ENCODE results near the gene C17orf75.

The C17orf75 gene

DNA sequence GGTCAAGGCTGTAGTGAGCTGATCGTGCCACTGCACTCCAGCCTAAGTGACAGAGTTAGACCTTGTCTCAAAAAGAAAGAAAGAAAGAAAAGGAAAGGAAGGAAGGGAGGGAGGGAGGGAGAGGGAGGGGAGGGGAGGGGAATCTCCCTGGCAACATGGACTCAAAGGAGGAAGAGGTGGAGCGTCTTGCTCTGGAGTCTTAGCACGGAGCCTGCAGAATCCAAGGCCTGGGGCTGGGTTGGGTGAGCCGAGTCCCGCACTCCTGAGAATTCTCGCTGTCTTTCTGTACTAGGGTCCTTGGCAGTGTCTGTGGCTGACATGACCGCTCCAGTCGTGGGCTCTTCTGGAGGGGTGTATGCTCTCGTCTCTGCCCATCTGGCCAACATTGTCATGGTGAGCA lies 36.9 kb downstream of the C17orf75 start:
- no peak overlapping the region for H3K4me3 ChIP-seq (ENCODE audit: low read depth, low read length)

GRCh38 chr17:32303781-32304288 lies 38.1 kb downstream of the C17orf75 start:
- H3K4me3 ChIP-seq (ENCODE audit: low read depth, low read length), result no peak overlapping the region

GRCh38 chr17:32302860-32303649 lies 38.9 kb downstream of the C17orf75 start:
- no peak overlapping the region for H3K4me3 ChIP-seq (ENCODE audit: low read depth, low read length)

DNA sequence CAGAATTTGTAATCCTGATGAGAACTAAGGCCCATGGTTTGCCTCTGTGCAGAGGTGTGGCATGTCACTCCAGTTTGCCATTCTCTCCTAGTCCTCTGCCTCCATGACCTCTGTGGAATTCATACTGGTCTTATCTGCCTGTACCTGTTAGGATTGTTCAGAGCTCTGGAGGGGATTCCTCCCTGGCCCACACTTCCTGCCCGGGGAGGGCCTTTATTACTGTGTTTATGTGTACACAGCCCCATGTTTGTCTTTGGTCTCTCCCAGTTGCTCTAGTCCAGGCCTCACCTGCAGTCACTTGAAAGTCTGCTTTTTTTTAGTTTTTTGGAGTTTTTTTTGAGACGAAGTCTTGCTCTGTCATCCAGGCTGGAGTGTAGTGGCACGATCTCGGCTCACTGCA lies 39.9 kb downstream of the C17orf75 start:
- no peak overlapping the region for H3K4me3 ChIP-seq (ENCODE audit: low read depth, low read length)

GRCh38 chr17:32299580-32300164 lies 42.3 kb downstream of the C17orf75 start:
- H3K4me3 ChIP-seq (ENCODE audit: low read depth, low read length), result no peak overlapping the region

- no peak overlapping the region for H3K4me3 ChIP-seq (ENCODE audit: low read depth, low read length)
These were observed 43.0 kb downstream of the C17orf75 start for GRCh38 chr17:32298721-32299579.

GRCh38 chr17:32298298-32298697 lies 43.7 kb downstream of the C17orf75 start:
- no peak overlapping the region for H3K4me3 ChIP-seq (ENCODE audit: low read depth, low read length)

- no peak overlapping the region for H3K4me3 ChIP-seq (ENCODE audit: low read depth, low read length)
These were observed 44.1 kb downstream of the C17orf75 start for GRCh38 chr17:32297860-32298259.

DNA sequence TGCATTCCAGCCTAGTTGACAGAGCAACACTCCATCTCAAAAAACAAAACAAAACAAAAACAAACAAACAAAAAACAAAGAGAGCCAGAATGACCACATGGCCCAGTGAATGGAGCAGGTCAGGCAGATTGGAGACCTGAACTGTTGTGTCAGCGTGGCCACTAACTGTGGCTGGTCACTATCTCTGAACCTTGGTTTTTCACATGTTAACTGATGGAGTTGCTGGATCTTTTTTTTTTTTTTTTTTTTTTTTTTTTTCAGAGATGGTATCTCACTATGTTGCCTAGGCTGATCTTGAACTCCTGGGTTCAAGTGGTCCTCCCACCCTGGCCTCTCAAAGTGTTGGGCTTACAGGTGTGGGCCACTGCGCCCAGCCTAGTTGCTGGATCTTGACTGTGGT lies 44.5 kb downstream of the C17orf75 start:
- H3K4me3 ChIP-seq (ENCODE audit: low read depth, low read length), result no peak overlapping the region

GRCh38 chr17:32292094-32292493 lies 49.9 kb downstream of the C17orf75 start:
- H3K4me3 ChIP-seq (ENCODE audit: low read depth, low read length), result no peak overlapping the region

DNA sequence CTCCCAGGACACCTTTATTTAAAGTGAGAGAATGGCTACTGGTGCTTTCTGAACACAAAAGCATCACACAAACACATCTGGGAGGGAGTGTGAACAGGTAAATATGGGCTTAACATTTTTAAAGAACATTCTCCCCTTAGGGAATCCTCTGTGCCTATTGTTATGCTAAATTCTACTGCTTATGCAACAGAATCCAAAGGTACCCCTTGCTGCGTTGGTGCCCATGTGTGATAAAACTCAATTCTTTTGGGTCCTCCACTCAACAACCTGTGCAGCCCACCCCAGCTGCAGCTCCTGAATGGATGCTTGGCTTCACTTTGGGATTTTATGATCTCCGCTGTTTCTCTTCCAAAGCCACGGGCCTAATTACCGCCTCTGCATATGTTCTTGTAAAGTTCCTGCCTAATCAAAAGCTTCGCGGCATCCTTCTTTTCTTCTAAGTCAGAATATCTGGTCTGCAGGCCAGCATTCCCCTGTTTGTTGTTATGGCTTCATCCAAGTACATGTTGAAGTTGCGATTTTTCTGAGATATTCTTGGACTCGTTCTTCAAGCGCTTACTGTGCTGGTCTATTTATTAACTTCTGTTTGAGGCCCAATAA lies 52.4 kb downstream of the C17orf75 start:
- H3K4me3 ChIP-seq (ENCODE audit: low read depth, low read length), result no peak overlapping the region

GRCh38 chr17:32288615-32289014 lies 53.4 kb downstream of the C17orf75 start:
- H3K4me3 ChIP-seq (ENCODE audit: low read depth, low read length), result no peak overlapping the region

DNA sequence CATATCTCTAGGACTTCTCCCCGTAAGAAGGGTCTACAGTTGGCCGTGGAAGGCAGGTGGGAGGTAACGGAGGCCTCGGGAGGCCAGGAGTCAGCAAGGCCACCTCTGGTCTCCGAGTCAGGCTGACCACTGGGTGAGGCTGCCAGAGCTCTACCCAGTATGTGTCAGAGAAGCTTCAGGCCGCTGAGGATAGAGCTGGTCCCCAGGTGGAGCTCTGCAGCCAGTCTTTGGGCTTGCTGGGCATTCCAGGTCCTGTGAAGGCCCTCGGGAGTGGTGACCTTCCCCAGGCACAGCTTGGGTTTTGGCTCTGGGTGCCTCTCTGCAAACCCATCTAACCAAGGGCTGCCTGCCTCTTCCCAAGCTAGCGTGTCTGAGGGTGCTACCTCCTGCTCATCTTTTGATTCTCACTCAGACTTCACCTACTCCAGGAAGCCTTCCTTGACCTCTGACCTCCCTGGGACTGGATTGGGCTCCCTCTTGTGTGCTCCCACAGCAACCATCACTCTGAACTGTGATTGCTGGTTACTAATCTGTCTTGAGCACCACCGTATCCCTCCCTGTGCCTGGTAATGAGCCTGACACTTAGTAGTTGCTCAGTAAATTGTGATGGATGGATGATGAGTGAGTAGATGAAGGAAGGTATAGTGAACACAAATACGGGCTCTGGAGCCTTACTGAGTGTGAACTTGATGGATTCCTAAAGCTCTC lies 54.0 kb downstream of the C17orf75 start:
- H3K4me3 ChIP-seq (ENCODE audit: low read depth, low read length), result no peak overlapping the region

DNA sequence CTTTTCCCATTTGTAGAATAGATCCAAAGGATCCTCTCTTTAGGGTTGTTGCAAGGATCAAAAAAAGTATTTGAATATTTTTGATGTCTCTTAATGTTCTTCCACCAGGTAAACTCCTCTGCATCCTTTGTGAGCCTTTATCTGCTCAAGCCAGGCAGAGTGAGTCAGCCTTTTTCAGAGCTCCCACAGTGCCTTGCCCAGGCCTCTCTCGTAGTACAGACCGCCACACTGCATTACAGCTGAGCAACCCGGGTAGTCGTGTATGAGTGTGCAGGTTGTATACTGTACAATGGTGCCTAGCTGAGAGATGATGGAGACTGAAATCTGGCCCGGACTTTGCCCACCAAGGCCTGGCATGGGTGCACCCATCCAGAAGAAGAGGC lies 55.5 kb downstream of the C17orf75 start:
- no peak overlapping the region for H3K4me3 ChIP-seq (ENCODE audit: low read depth, low read length)

GRCh38 chr17:32285746-32286517 lies 56.0 kb downstream of the C17orf75 start:
- no peak overlapping the region for H3K4me3 ChIP-seq (ENCODE audit: low read depth, low read length)

DNA sequence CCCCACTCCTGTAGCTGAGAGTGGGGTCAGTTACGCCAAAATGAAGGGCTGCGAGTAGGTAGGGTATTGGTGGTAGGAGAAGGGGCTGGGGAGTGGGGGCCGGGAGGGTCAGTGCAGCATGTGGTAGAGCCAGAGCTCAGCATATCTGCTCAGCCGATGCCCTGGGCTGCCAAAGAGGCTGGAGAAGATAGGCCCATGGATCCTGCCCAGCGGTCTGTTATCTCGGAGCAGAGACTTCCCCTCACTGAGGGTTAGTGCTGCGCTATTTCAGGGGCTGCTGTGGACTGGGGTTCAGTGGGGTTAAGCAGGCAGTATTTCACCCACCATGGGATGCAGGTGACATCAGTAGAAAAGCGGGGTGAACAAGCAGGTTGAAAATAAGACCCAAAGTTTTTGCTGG lies 56.7 kb downstream of the C17orf75 start:
- no peak overlapping the region for H3K4me3 ChIP-seq (ENCODE audit: low read depth, low read length)

DNA sequence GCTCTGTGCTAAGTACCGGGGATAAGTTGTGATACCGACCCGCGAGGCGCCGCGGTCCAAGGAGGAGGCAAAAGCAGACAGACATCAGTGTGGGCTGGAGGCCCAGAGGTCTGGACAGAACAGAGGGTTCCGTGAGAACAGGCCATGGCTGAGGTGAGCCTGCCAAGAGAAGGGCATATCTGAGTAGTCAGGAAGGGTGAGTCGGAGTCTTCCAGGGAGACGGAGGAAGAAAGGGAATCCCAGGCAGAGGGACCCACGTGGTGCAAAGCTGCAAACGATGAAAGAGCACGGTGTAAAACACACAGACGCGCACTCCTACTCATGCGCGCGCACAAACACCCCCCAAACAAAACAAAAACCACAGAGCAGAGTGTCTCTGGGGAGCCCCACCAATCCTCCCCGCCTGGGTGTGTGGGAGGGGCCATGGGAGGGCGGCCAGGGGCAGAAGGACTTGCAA lies 58.2 kb downstream of the C17orf75 start:
- H3K4me3 ChIP-seq (ENCODE audit: low read depth, low read length), result no peak overlapping the region

- H3K4me3 ChIP-seq (ENCODE audit: low read depth, low read length), result no peak overlapping the region
These were observed 60.9 kb downstream of the C17orf75 start for GRCh38 chr17:32281011-32281451.

GRCh38 chr17:32279891-32280716 lies 61.9 kb downstream of the C17orf75 start:
- no peak overlapping the region for H3K4me3 ChIP-seq (ENCODE audit: low read depth, low read length)

Measured in iPS-11a (cell line).